Measurements from ENCODE around the gene LDB2. TPM values are rescaled to one million over a fixed set of nuclear protein-coding genes. Genes with fewer than 3 reads are reported as not detected.
A peak's percentile ranks its signal among the peaks of the same experiment; 100 is the strongest.

Gene LDB2
- total and polyA plus RNA-seq, 2 donors (not counting 1 experiment from before 2014, with no cell fraction given), result 41.6 to 78.3 TPM

- Histone ChIP-seq H3K36me3 (ENCODE audit: control insufficient read depth, insufficient read depth, low read length) (no peaks in the 10 kb centered on the region), H4K20me1 (ENCODE audit: control insufficient read depth, extremely low read depth, insufficient read depth, low read length) (no peaks in the 10 kb centered on the region), H3K27me3 (ENCODE audit: control insufficient read depth, insufficient read depth, low read length) (no peaks in the 10 kb centered on the region), H3K27ac (ENCODE audit: insufficient read depth, low read length) (peak overlapping the region; percentile 42), H3K9me3 (ENCODE audit: control insufficient read depth, insufficient read depth, low read depth, low read length) (no peaks in the 10 kb centered on the region), H3K4me2 (ENCODE audit: extremely low read depth, insufficient read depth, low read length) (peak overlapping the region; percentile 89), H3K9ac (ENCODE audit: insufficient read depth, low read length) (no peak overlapping the region), H3K79me2 (ENCODE audit: control insufficient read depth, insufficient read depth, low read length) (no peaks in the 10 kb centered on the region), H2AFZ (ENCODE audit: low read length) (peak overlapping the region; percentile 20), H3K4me1 (ENCODE audit: control insufficient read depth, extremely low read depth, insufficient read depth, low read length) (peaks cover 12% of the 10 kb centered on the region), H3K4me3 (replicated peaks in 1 of 4; ENCODE audit: control extremely low read depth in 1 of 4, insufficient read depth in 1 of 4, low read depth in 3 of 4, low read length in 4 of 4) (peak overlapping the region in 3 of 4 experiments; percentile 14 to 25 (median 20))
- peak; percentile 73 to 83 for DNase-seq (ENCODE audit: low read depth in 2 of 2)
- TF ChIP-seq EZH2 (IDR thresholded peaks at IDR 0.05; ENCODE audit: low read length, missing control alignments), result no peak
- TF ChIP-seq, protein P1, sequence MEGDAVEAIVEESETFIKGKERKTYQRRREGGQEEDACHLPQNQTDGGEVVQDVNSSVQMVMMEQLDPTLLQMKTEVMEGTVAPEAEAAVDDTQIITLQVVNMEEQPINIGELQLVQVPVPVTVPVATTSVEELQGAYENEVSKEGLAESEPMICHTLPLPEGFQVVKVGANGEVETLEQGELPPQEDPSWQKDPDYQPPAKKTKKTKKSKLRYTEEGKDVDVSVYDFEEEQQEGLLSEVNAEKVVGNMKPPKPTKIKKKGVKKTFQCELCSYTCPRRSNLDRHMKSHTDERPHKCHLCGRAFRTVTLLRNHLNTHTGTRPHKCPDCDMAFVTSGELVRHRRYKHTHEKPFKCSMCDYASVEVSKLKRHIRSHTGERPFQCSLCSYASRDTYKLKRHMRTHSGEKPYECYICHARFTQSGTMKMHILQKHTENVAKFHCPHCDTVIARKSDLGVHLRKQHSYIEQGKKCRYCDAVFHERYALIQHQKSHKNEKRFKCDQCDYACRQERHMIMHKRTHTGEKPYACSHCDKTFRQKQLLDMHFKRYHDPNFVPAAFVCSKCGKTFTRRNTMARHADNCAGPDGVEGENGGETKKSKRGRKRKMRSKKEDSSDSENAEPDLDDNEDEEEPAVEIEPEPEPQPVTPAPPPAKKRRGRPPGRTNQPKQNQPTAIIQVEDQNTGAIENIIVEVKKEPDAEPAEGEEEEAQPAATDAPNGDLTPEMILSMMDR (conservative IDR thresholded peaks at IDR 0.05 in 1 of 2, IDR thresholded peaks at IDR 0.05 in 1 of 2; ENCODE audit: low read depth in 1 of 2, low read length in 2 of 2), result no peak
These were observed 53.4 kb downstream of the LDB2 start for GRCh38 chr4:16844816-16845586.

- H3K27ac ChIP-seq (ENCODE audit: insufficient read depth, low read length), result peak overlapping the region; percentile 42
- H3K4me1 ChIP-seq (ENCODE audit: control insufficient read depth, extremely low read depth, insufficient read depth, low read length), result peaks cover 12% of the 10 kb centered on the region
- H2AFZ ChIP-seq (ENCODE audit: low read length), result no peak overlapping the region
- peak overlapping the region in 1 of 4 experiments; percentile 14 for H3K4me3 ChIP-seq (replicated peaks in 1 of 4; ENCODE audit: control extremely low read depth in 1 of 4, insufficient read depth in 1 of 4, low read depth in 3 of 4, low read length in 4 of 4)
- no peak for TF ChIP-seq EZH2 (IDR thresholded peaks at IDR 0.05; ENCODE audit: low read length, missing control alignments)
- TF ChIP-seq, protein P1 (conservative IDR thresholded peaks at IDR 0.05 in 1 of 2, IDR thresholded peaks at IDR 0.05 in 1 of 2; ENCODE audit: low read depth in 1 of 2, low read length in 2 of 2), result no peak
- H3K9ac ChIP-seq (ENCODE audit: insufficient read depth, low read length), result no peak overlapping the region
- H3K27me3 ChIP-seq (ENCODE audit: control insufficient read depth, insufficient read depth, low read length), result no peaks in the 10 kb centered on the region
- no peaks in the 10 kb centered on the region for H4K20me1 ChIP-seq (ENCODE audit: control insufficient read depth, extremely low read depth, insufficient read depth, low read length)
- peak overlapping the region; percentile 89 for H3K4me2 ChIP-seq (ENCODE audit: extremely low read depth, insufficient read depth, low read length)
- peak; percentile 84 to 96 for DNase-seq (ENCODE audit: low read depth in 2 of 2)
- H3K9me3 ChIP-seq (ENCODE audit: control insufficient read depth, insufficient read depth, low read depth, low read length), result no peaks in the 10 kb centered on the region
- no peaks in the 10 kb centered on the region for H3K79me2 ChIP-seq (ENCODE audit: control insufficient read depth, insufficient read depth, low read length)
- H3K36me3 ChIP-seq (ENCODE audit: control insufficient read depth, insufficient read depth, low read length), result no peaks in the 10 kb centered on the region
These were observed 54.5 kb downstream of the LDB2 start for GRCh38 chr4:16843831-16844508.

- Histone ChIP-seq H3K36me3 (ENCODE audit: control insufficient read depth, insufficient read depth, low read length) (no peaks in the 10 kb centered on the region), H3K4me1 (ENCODE audit: control insufficient read depth, extremely low read depth, insufficient read depth, low read length) (no peaks in the 10 kb centered on the region), H3K4me2 (ENCODE audit: extremely low read depth, insufficient read depth, low read length) (no peak overlapping the region), H3K27me3 (ENCODE audit: control insufficient read depth, insufficient read depth, low read length) (no peaks in the 10 kb centered on the region), H3K27ac (ENCODE audit: insufficient read depth, low read length) (no peak overlapping the region), H3K4me3 (replicated peaks in 1 of 4; ENCODE audit: control extremely low read depth in 1 of 4, insufficient read depth in 1 of 4, low read depth in 3 of 4, low read length in 4 of 4) (no peak overlapping the region), H2AFZ (ENCODE audit: low read length) (no peak overlapping the region), H3K9ac (ENCODE audit: insufficient read depth, low read length) (no peak overlapping the region), H3K9me3 (ENCODE audit: control insufficient read depth, insufficient read depth, low read depth, low read length) (no peaks in the 10 kb centered on the region), H4K20me1 (ENCODE audit: control insufficient read depth, extremely low read depth, insufficient read depth, low read length) (no peaks in the 10 kb centered on the region), H3K79me2 (ENCODE audit: control insufficient read depth, insufficient read depth, low read length) (no peaks in the 10 kb centered on the region)
- DNase-seq (ENCODE audit: low read depth in 2 of 2), result peak in 1 of 2 donors; percentile 6
- TF ChIP-seq, protein P1 (conservative IDR thresholded peaks at IDR 0.05 in 1 of 2, IDR thresholded peaks at IDR 0.05 in 1 of 2; ENCODE audit: low read depth in 1 of 2, low read length in 2 of 2), result no peak
- no peak for TF ChIP-seq EZH2 (IDR thresholded peaks at IDR 0.05; ENCODE audit: low read length, missing control alignments)
These were observed 60.1 kb downstream of the LDB2 start for GRCh38 chr4:16838226-16838875.
